CD4-positive, alpha-beta T cell treated with Interleukin-21 for 1 hour (primary cell): ENCODE results near the gene SERPINE2.

Source experiments
- DNase-seq: peaks from one replicate; pipeline ENCODE4 v3.0.0-alpha.2; 2020

The SERPINE2 gene

GRCh38 chr2:223937535-223937934 lies 101.6 kb downstream of the SERPINE2 start:
- no peak for DNase-seq

- DNase-seq, result no peak
These were observed 102.2 kb downstream of the SERPINE2 start for GRCh38 chr2:223936862-223937326.

GRCh38 chr2:223935459-223936125 lies 103.5 kb downstream of the SERPINE2 start:
- DNase-seq, result no peak

- DNase-seq, result no peak
These were observed 104.2 kb downstream of the SERPINE2 start for GRCh38 chr2:223934870-223935269.

- DNase-seq, result no peak
These were observed 106.0 kb downstream of the SERPINE2 start for GRCh38 chr2:223932816-223933800.

GRCh38 chr2:223930103-223930976 lies 108.7 kb downstream of the SERPINE2 start:
- no peak for DNase-seq

- peak; percentile 50 for DNase-seq
These were observed 109.4 kb downstream of the SERPINE2 start for GRCh38 chr2:223929571-223930102.

- DNase-seq, result no peak
These were observed 110.7 kb downstream of the SERPINE2 start for GRCh38 chr2:223928113-223929006.

- DNase-seq, result no peak
These were observed 114.0 kb downstream of the SERPINE2 start for GRCh38 chr2:223925106-223925505.
